Activated B cell treated with CpG ODN at 0.5 μM for 24 hours (primary cell): ENCODE results near the gene VTCN1. TPM values are rescaled to one million over a fixed set of nuclear protein-coding genes. Genes with fewer than 3 reads are reported as not detected.

ENCODE experiments used
- ATAC-seq: fragments of 200-7000 bp; cut with Tn5 transposase; one replicate; pipeline ENCODE4 v1.10.0; 2021; ENCODE audit warnings: low read depth, mild to moderate bottlenecking, moderate library complexity
- CTCF ChIA-PET: fragments of 350-600 bp; sonication (Branson Sonifier 250); formaldehyde crosslinking; loops from one replicate; lab custom pipeline; 2021; ENCODE audit warnings: antibody characterized with exemption; lab: Charles Lee
- POLR2A ChIA-PET: fragments of 350-600 bp; sonication (Branson Sonifier 250); formaldehyde crosslinking; loops from one replicate; lab custom pipeline; 2021; ENCODE audit warnings: antibody characterized with exemption; lab: Charles Lee
- DNase-seq: peaks from one replicate; pipeline ENCODE4 v3.0.0; 2022
- H3K27ac Mint-ChIP-seq: one replicate; pipeline ENCODE4 v1.8.0; 2020; ENCODE audit warnings: mixed read lengths
- H3K27me3 Mint-ChIP-seq: one replicate; pipeline ENCODE4 v1.8.0; 2021; ENCODE audit warnings: mixed read lengths
- H3K36me3 Mint-ChIP-seq: one replicate; pipeline ENCODE4 v1.8.0; 2021; ENCODE audit warnings: low read depth, mixed read lengths
- H3K4me1 Mint-ChIP-seq: one replicate; pipeline ENCODE4 v1.8.0; 2021; ENCODE audit warnings: mixed read lengths
- H3K4me3 Mint-ChIP-seq: one replicate; pipeline ENCODE4 v1.8.0; 2020; ENCODE audit warnings: mild to moderate bottlenecking, mixed read lengths
- H3K9me3 Mint-ChIP-seq: one replicate; pipeline ENCODE4 v1.8.0; 2020; ENCODE audit warnings: mixed read lengths
- CTCF ChIP-seq: fragments of 200-600 bp; IDR thresholded peaks from one replicate; pipeline ENCODE4 v1.8.0; 2022; ENCODE audit warnings: antibody characterized with exemption, mild to moderate bottlenecking
- intact Hi-C: fragments of 100-400 bp; cut with micrococcal nuclease; formaldehyde crosslinking; loops from one replicate; pipeline ENCODE4 v1.15.1; 2024
- total RNA-seq: library from RNA; stranded (reverse); gene quantifications from 2 replicates; pipeline ENCODE4 v1.2.3, GENCODE V29; 2022

Gene VTCN1
- total RNA-seq, 1 donor from 2014 or later = not detected

GRCh38 chr1:117096951-117097408 lies 113.7 kb downstream of the VTCN1 start:
- POLR2A ChIA-PET = no interaction called here
- H3K27me3 Mint-ChIP-seq = no peaks in the 10 kb centered on the region
- H3K9me3 Mint-ChIP-seq = no peaks in the 10 kb centered on the region
- TF ChIP-seq CTCF = no peak
- DNase-seq (no peak), ATAC-seq (no peak)
- peaks cover 5% of the 10 kb centered on the region for H3K4me1 Mint-ChIP-seq
- H3K27ac Mint-ChIP-seq = no peak overlapping the region
- H3K36me3 Mint-ChIP-seq = peaks cover 87% of the 10 kb centered on the region
- H3K4me3 Mint-ChIP-seq = no peak overlapping the region
- intact Hi-C loops = no loop called here
- CTCF ChIA-PET = no interaction called here

- no peak for ATAC-seq
- ChIA-PET CTCF (no interaction called here), POLR2A (interaction anchor here (0.7 kb wide), 1 partner anchor 25 kb away, joined by 3 read pairs; no protein-coding TSS in a partner anchor)
- DNase-seq = no peak
- peaks cover 5% of the 10 kb centered on the region for H3K4me1 Mint-ChIP-seq
- intact Hi-C loops = no loop called here
- H3K4me3 Mint-ChIP-seq = no peak overlapping the region
- peaks cover 90% of the 10 kb centered on the region for H3K36me3 Mint-ChIP-seq
- H3K27ac Mint-ChIP-seq = no peak overlapping the region
- TF ChIP-seq CTCF = no peak
- no peaks in the 10 kb centered on the region for H3K9me3 Mint-ChIP-seq
- no peaks in the 10 kb centered on the region for H3K27me3 Mint-ChIP-seq
Measured at GRCh38 chr1:117094841-117095604, 115.7 kb downstream of the VTCN1 start.

GRCh38 chr1:117093870-117094621 lies 116.7 kb downstream of the VTCN1 start:
- ChIA-PET CTCF (interaction anchor here (1.2 to 1.8 kb wide), 2 partner anchors 23 to 35 kb away, joined by 5 to 6 read pairs; no protein-coding TSS in a partner anchor), POLR2A (no interaction called here)
- Mint-ChIP-seq H3K4me3 (no peak overlapping the region), H3K9me3 (no peaks in the 10 kb centered on the region), H3K27ac (no peak overlapping the region), H3K4me1 (peaks cover 5% of the 10 kb centered on the region), H3K27me3 (no peaks in the 10 kb centered on the region), H3K36me3 (peaks cover 85% of the 10 kb centered on the region)
- ATAC-seq (peak; percentile 66), DNase-seq (no peak)
- intact Hi-C loops = no loop called here
- no peak for TF ChIP-seq CTCF

Other genes starting within 250 kb of the VTCN1 start
- gene CD101, start 209.2 kb downstream of the VTCN1 start, total RNA-seq = 0.42 and 0.46 TPM in 2 replicates
- 33.4 and 37.7 TPM in 2 replicates for gene TTF2, start 150.6 kb downstream of the VTCN1 start, total RNA-seq
- 0.76 and 1.5 TPM in 2 replicates for gene TRIM45, start 89.2 kb downstream of the VTCN1 start, total RNA-seq
- gene MAN1A2, start 156.5 kb upstream of the VTCN1 start, total RNA-seq = 43.3 and 46.0 TPM in 2 replicates